MM.1S (cell line): ENCODE measurements around the gene ZNF236.

Experiments used
- CTCF ChIP-seq: fragments of 300-600 bp; sonication (generic); IDR thresholded peaks from 2 replicates; pipeline ENCODE4 v1.5.1; 2016; ENCODE audit warnings: antibody characterized with exemption, low read length, mixed read lengths
- EZH2 ChIP-seq: fragments of 300-600 bp; sonication (generic); optimal IDR thresholded peaks from 2 replicates; pipeline ENCODE3; 2017; ENCODE audit warnings: low read depth, mild to moderate bottlenecking, antibody characterized with exemption, low read length, mixed read lengths

GRCh38 chr18:76935722-76936337, 113.5 kb downstream of the ZNF236 start:
- TF ChIP-seq CTCF (no peak), EZH2 (no peak)
